GM18909 (cell line): ENCODE results near the gene PLEKHM2.

Experiments
- ATAC-seq: cut with Tn5 transposase; IDR thresholded peaks from one replicate; pipeline ENCODE4 v1.9.1; 2021; ENCODE audit warnings: mild to moderate bottlenecking; ENCODE audit not compliant: unreplicated experiment, poor library complexity

Gene PLEKHM2

DNA sequence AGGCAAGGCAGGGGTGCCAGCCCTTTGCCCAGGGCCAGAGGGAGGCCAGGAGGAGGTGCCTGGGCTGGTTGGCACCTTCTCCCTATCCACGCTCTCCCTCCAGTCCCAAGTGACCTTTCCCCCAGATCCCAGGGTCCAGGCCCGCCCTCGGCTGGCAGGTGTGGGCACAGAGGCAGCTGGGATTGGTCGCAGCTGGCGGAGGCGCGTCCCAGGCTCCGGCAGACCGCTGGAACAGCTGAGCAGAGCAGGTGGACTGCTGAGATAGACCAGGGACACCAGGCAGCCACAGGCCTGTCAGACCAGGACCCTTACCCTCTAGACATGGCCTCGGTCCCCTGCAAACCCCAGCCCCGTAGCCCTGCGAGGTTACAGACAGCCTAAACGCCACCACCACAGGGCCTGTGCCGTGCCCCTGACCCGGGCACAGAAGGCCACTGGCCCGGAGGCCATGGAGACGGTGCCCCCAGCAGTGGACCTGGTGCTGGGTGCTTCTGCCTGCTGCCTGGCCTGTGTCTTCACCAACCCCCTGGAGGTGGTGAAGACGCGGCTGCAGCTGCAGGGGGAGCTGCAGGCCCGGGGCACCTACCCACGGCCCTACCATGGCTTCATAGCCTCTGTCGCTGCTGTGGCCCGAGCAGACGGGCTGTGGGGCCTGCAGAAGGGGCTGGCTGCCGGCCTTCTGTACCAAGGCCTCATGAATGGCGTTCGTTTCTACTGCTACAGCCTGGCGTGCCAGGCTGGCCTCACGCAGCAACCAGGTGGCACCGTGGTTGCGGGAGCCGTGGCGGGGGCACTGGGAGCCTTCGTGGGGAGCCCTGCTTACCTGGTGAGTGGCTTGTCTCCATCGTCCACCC lies 52.1 kb downstream of the PLEKHM2 start, which contains the start of gene SLC25A34:
SLC25A34 (plus strand) TSS at position 221 of the 854 bp plus-strand sequence; CDS start at position 449, 228 bp downstream.
- ATAC-seq = no peak

- ATAC-seq = no peak
Observed at GRCh38 chr1:15736892-15737261, 52.8 kb downstream of the PLEKHM2 start.

GRCh38 chr1:15737324-15738319 lies 53.5 kb downstream of the PLEKHM2 start:
- no peak for ATAC-seq

DNA sequence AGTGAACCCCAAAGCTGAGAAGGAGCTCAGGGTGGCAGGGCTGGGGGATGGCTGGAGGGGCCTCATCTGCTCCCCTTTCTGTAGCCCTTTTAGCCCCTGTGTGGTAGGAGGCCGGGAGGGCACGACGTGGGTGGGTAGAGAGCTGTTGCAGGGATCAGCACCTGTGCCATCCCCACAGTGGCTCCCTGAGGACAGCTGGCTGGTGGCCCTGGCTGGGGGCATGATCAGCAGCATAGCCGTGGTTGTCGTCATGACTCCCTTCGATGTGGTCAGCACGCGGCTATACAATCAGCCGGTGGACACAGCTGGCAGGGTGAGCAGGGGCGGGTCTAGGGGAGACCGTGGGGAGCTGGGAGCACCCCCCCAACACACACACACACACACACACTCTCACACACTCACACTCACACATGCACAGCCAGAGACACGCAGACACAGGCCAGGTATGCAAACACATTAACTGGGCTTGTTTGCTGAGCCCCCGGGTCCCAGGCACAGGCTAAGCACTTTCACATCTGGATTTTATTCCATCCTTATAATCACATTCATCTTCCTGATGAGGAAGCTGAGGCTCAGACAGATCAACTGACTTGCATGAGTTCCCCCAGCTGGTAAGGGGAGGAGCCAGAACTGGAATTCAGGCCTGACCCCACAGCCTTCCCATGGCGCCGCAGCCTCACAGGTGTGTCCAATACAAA lies 54.4 kb downstream of the PLEKHM2 start:
- ATAC-seq = no peak

GRCh38 chr1:15739259-15739658 lies 55.1 kb downstream of the PLEKHM2 start:
- no peak for ATAC-seq

GRCh38 chr1:15739745-15740144 lies 55.6 kb downstream of the PLEKHM2 start:
- no peak for ATAC-seq

DNA sequence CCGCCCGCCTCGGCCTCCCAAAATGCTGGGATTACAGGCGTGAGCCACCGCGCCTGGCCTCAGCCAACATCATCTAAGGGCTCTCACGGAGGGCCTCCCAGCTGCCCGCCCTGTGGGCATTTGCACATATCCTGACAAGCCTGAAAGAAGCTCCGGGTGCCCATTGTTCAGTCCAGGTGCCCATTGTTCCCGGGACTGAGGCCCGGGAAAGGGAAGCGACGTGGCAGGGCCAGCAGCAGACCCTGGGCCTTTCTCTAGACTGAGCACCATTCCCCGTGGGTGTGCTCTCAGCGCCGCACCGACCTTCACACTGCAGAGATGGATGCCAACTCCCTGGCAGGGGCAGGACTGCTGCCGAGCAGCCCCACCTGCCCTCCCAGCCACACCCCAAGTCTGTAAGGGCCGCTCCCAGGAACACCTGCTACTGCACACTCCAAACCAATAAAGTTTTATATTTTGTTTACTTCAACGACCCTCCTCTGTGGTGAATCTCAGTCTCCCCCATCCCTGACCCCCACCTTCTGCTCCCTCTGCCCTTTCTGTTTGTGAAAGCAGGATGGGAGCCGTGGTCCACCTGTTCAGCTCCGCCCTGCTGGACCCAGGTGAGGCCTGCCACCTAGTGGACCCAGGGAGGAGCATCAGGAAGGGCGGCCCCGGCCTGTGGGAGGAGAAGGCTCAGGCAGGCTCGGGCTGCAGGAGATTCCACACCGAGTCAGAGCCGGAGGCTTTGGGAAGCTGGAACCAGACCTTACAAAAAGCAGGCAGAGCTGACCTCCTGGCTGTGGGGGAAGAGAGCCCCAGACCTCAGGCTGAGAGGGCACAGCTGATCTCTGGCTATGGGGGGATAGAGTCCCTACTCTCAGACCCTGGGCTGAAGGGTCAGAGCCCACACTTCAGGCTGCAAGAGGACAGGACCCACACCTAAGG lies 57.1 kb downstream of the PLEKHM2 start:
- ATAC-seq = peak; percentile 60

DNA sequence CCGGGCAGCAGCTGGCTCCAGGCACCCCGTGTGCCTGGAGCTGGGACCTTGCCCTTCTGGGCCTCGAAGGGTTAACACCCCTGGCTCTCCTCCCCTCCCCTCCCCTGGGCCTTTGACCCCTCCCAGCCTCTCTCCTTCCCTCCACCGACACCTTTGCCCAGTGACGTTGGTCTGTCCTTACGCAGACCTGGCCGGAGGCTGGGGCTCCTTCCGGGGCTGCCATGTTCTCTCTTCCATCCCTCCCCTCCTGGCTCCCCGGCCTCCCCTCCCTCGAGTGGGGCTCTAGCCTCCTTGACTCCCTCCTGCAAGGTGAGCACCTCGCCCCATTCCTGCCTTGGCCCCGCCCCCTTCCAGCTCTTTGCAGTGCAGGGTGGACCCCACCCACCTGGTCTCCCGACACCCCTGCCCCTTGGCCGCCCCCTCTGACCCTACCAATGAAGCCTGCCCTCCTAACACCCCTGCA lies 58.2 kb downstream of the PLEKHM2 start, which contains the start of gene TMEM82:
TMEM82 (plus strand) TSS at position 161 of the 463 bp plus-strand sequence; CDS start at position 222, 61 bp downstream.
- no peak for ATAC-seq

- no peak for ATAC-seq
Observed at GRCh38 chr1:15744122-15744679, 60.1 kb downstream of the PLEKHM2 start.

DNA sequence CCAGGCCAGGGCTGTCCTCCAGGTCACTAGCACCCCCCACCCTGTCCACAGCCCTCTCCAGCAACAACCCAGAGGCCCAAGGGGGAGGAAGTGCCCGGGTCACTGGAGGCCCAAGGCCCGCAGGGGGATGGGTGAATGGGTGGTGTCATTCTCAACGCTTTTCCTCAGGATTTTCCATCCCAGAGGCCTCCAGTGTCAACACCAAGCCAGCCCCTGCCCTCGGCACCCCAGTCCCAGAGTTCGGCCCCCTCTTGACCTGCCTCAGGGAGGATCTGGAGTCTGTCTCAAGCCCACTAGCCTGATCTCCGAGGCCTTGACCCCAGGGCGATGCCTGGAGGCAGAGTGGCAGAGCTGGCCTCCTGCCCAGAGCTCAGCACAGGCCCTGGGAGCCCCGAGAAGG lies 63.3 kb downstream of the PLEKHM2 start:
- no peak for ATAC-seq

DNA sequence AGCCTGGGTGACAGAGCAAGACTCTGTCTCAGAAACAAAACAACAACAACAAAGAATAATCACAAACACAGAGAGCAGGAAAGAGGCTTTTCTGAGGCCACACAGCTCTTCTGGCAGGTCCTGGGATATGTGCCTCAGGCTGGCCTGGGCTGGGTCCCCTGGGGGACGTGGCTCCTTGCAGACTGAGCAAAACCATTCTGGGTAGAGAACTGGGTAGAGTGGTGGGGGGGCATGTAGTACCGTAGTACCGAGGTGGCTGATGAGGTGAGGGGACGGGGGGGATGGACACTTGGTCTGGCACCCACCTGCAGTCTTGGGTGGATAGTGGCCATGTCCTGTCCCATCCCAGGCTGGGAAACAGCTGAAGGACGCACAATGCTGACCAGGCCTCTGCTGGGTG lies 64.1 kb downstream of the PLEKHM2 start:
- no peak for ATAC-seq

GRCh38 chr1:15748690-15749398 lies 64.7 kb downstream of the PLEKHM2 start:
- ATAC-seq = no peak

- no peak for ATAC-seq
Observed at GRCh38 chr1:15749399-15750291, 65.5 kb downstream of the PLEKHM2 start.

DNA sequence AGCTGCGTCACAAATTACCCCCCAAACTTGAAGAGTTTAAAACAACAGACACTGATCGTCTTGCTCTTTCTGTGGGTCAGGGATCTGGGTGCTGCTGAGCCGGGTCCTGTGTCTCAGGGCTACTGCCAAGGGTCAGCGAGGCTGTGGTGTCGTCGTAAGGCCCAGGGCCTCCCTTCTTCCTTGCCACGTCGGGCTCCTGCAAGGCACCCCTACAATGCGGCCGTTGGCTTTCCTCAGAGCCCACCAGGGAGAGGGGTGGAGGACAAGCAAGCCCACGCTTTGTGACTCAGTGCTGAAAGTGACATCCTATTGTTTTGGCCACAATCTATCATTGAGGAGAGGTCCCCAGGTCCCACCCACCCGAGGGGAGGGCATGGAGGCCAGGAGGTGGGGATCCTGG lies 66.8 kb downstream of the PLEKHM2 start:
- ATAC-seq = no peak

DNA sequence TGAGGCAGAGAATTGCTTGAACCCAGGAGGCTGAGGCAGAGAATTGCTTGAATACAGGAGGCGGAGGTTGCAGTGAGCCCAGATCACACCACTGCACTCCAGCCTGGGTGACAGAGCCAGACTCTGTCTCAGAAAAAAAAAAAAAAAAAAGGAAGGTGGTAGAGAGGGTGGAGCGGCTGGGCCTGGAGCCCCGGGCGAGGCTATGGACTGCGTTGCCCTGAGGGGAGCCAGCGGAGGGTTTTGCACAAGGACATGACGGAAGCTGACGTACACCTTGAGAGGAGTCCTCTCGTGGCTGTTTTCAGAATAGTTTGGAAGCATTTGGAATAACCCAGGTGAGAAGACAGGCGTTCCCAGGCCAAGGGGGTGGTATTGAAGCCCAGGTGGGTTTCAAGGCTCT lies 67.6 kb downstream of the PLEKHM2 start:
- ATAC-seq = no peak

DNA sequence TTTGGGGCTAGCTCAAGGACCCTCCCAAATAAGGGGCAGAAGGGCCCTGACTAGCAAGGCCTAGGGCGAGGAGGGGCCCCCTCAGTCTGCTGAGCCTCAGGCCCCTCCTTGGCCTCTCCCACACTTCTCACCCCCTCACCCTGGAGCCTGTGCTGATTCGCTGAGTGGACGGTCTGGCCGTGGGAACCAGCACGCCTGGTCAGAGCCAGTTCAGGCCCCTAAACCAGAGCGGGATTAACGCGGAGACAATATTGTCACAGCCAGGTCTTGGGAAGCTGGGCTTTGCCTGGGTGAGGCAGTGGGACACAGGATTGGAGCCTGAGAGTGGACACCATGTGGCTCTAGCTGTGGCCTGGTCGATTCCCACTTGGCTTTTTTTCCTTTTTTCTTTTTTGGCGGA lies 69.7 kb downstream of the PLEKHM2 start:
- ATAC-seq = no peak

DNA sequence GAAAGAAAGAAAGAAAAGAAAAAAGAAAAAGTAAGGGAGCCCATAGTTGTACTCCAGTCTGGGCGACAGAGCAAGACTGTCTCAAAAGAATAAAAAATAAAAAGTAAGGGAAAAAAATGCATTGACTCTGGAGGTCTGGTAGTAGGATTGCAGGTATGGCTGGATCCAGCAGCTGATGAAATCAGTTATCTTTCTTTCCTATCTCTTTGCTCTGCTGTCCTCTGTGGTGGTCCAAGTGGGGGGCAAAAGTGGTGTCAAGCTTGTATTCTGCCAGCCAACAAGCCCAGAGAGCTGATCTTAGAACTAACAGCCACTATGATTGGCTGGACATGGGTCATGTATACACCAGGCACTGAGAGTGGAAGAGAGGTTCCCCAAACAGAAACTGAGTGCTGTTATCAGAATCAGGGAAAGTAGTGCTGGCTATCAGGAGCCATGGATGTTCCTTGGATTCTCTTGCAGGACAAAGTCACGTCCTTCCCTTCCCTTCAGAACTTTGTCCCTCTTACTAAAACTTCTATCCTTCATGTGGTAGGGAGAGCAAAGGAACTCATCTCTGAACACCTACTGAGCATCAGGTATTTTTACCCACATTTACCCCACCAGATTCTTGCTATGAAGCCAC lies 71.0 kb downstream of the PLEKHM2 start:
- ATAC-seq = no peak
